Activated CD4-positive, alpha-beta T cell treated with anti-CD3 and anti-CD28 coated beads for 48 hours (primary cell): Measurements from ENCODE around the gene NEFH.
"Not testable (repeated sequence)": the region's sequence is repeated elsewhere in the genome, so short reads cannot be mapped to it uniquely, and the experiment has no call there.

Experiments
- DNase-seq: peaks from one replicate; pipeline ENCODE4 v3.0.0-alpha.2; 2020

NEFH gene

GRCh38 chr22:29469755-29470154 is 10.3 kb upstream of the NEFH start:
- DNase-seq = no peak

GRCh38 chr22:29470159-29470855 is 9.7 kb upstream of the NEFH start:
- peak; percentile 85 for DNase-seq

- DNase-seq = no peak
These were observed 7.0 kb upstream of the NEFH start for GRCh38 chr22:29473001-29473400.

GRCh38 chr22:29475550-29475949 is 4.5 kb upstream of the NEFH start:
- DNase-seq = no peak

GRCh38 chr22:29476116-29476515 is 3.9 kb upstream of the NEFH start:
- DNase-seq = no peak

- DNase-seq = no peak
These were observed 2.2 kb upstream of the NEFH start for GRCh38 chr22:29477723-29478318.

- peak; percentile 56 for DNase-seq
These were observed 1.4 kb upstream of the NEFH start for GRCh38 chr22:29478326-29479276.

GRCh38 chr22:29480262-29480511 is 169 bp downstream of the NEFH start:
- no peak for DNase-seq

GRCh38 chr22:29480512-29481264 is 670 bp downstream of the NEFH start:
- DNase-seq = peak; percentile 67

GRCh38 chr22:29481265-29482000 is 1.4 kb downstream of the NEFH start:
- no peak for DNase-seq

GRCh38 chr22:29482253-29482652 is 2.2 kb downstream of the NEFH start:
- DNase-seq = no peak

- DNase-seq = no peak
These were observed 2.7 kb downstream of the NEFH start for GRCh38 chr22:29482726-29483125.

- no peak for DNase-seq
These were observed 3.2 kb downstream of the NEFH start for GRCh38 chr22:29483254-29483653.

- DNase-seq = no peak
These were observed 4.6 kb downstream of the NEFH start for GRCh38 chr22:29484642-29485041.

- no peak for DNase-seq
These were observed 5.4 kb downstream of the NEFH start for GRCh38 chr22:29485448-29485847.

- no peak for DNase-seq
These were observed 7.5 kb downstream of the NEFH start for GRCh38 chr22:29487426-29487986.

GRCh38 chr22:29489127-29489780 is 9.2 kb downstream of the NEFH start:
- DNase-seq = not testable (repeated sequence)

GRCh38 chr22:29491012-29491411 is 11.0 kb downstream of the NEFH start:
- DNase-seq = no peak

- DNase-seq = no peak
These were observed 13.6 kb downstream of the NEFH start for GRCh38 chr22:29493636-29494035.

- DNase-seq = no peak
These were observed 19.8 kb downstream of the NEFH start for GRCh38 chr22:29499852-29500251.

- DNase-seq = no peak
These were observed 23.9 kb downstream of the NEFH start for GRCh38 chr22:29503811-29504372.
